NCI-H524 (cell line): ENCODE data around the gene EEPD1.

ENCODE experiments used
- DNase-seq, 2 experiments: peaks; one replicate each; lab custom pipeline; 2025; lab: John Stamatoyannopoulos, UW

Gene EEPD1

GRCh38 chr7:36154255-36155212 lies 1.5 kb downstream of the EEPD1 start:
- peak in 1 of 2 experiments; percentile 35 for DNase-seq

- peak in 1 of 2 experiments; percentile 35 for DNase-seq
These were observed 2.8 kb downstream of the EEPD1 start for GRCh38 chr7:36155811-36156361.

GRCh38 chr7:36157527-36158320 lies 4.7 kb downstream of the EEPD1 start:
- no peak for DNase-seq

- no peak for DNase-seq
These were observed 5.2 kb downstream of the EEPD1 start for GRCh38 chr7:36158321-36158605.

- no peak for DNase-seq
These were observed 6.6 kb downstream of the EEPD1 start for GRCh38 chr7:36159618-36160017.

- DNase-seq, result no peak
These were observed 7.3 kb downstream of the EEPD1 start for GRCh38 chr7:36160313-36160712.

- DNase-seq, result peak in 1 of 2 experiments; percentile 6
These were observed 8.9 kb downstream of the EEPD1 start for GRCh38 chr7:36161996-36162395.

- no peak for DNase-seq
These were observed 12.0 kb downstream of the EEPD1 start for GRCh38 chr7:36165059-36165458.

- no peak for DNase-seq
These were observed 12.7 kb downstream of the EEPD1 start for GRCh38 chr7:36165802-36166201.

GRCh38 chr7:36167403-36168050 lies 14.5 kb downstream of the EEPD1 start:
- DNase-seq, result no peak

- DNase-seq, result no peak
These were observed 18.4 kb downstream of the EEPD1 start for GRCh38 chr7:36171503-36171902.

- no peak for DNase-seq
These were observed 22.8 kb downstream of the EEPD1 start for GRCh38 chr7:36175886-36176285.

GRCh38 chr7:36176697-36177096 lies 23.6 kb downstream of the EEPD1 start:
- peak in 1 of 2 experiments; percentile 32 for DNase-seq

- DNase-seq, result peak; percentile 52 to 75
These were observed 27.1 kb downstream of the EEPD1 start for GRCh38 chr7:36180121-36180520.

GRCh38 chr7:36181668-36182067 lies 28.6 kb downstream of the EEPD1 start:
- DNase-seq, result peak; percentile 76 to 80

GRCh38 chr7:36182854-36183604 lies 30.0 kb downstream of the EEPD1 start:
- DNase-seq, result peak in 1 of 2 experiments; percentile 54

- DNase-seq, result no peak
These were observed 32.0 kb downstream of the EEPD1 start for GRCh38 chr7:36185092-36185491.

GRCh38 chr7:36185756-36186155 lies 32.7 kb downstream of the EEPD1 start:
- DNase-seq, result no peak

GRCh38 chr7:36186359-36187121 lies 33.5 kb downstream of the EEPD1 start:
- no peak for DNase-seq

- no peak for DNase-seq
These were observed 35.2 kb downstream of the EEPD1 start for GRCh38 chr7:36188266-36188665.

- DNase-seq, result no peak
These were observed 35.9 kb downstream of the EEPD1 start for GRCh38 chr7:36188906-36189305.
